ENCODE data around the gene ISM2.

Gene ISM2

GRCh38 chr14:77458249-77458950, 40.2 kb downstream of the ISM2 start:
- DNase-seq: peak; percentile 44

- DNase-seq: peak; percentile 85
Measured at GRCh38 chr14:77457522-77458248, 40.9 kb downstream of the ISM2 start, which contains the start of the genes AHSA1 and VIPAS39. AHSA1 (plus strand) TSS chr14:77458093; CDS start chr14:77458190, 97 bp downstream. VIPAS39 (minus strand) TSS chr14:77457601; CDS start chr14:77454102, 3,499 bp downstream.

- no peak for DNase-seq
Measured at GRCh38 chr14:77457115-77457521, 41.5 kb downstream of the ISM2 start.

- DNase-seq: no peak
Measured at GRCh38 chr14:77455966-77456640, 42.5 kb downstream of the ISM2 start.

GRCh38 chr14:77442196-77442595, 56.4 kb downstream of the ISM2 start:
- DNase-seq: no peak

- no peak for DNase-seq
Measured at GRCh38 chr14:77439861-77440260, 58.8 kb downstream of the ISM2 start.

GRCh38 chr14:77438596-77438995, 60.0 kb downstream of the ISM2 start:
- DNase-seq: no peak

GRCh38 chr14:77436042-77436441, 62.6 kb downstream of the ISM2 start:
- no peak for DNase-seq

- DNase-seq: no peak
Measured at GRCh38 chr14:77426396-77426795, 72.2 kb downstream of the ISM2 start.

- no peak for DNase-seq
Measured at GRCh38 chr14:77424862-77425261, 73.8 kb downstream of the ISM2 start.
